Aorta (tissue), 5 donors: ENCODE measurements around the gene MX2. TPM values are rescaled to one million over a fixed set of nuclear protein-coding genes. Genes with fewer than 3 reads are reported as not detected.
A peak's percentile ranks its signal among the peaks of the same experiment; 100 is the strongest.

Source experiments
- ATAC-seq: fragments of 200-7000 bp; cut with Tn5 transposase; one replicate; pipeline ENCODE4 v1.9.1; 2022; ENCODE audit warnings: moderate library complexity; ENCODE audit not compliant: low FRiP score
- DNase-seq, 2 donors: peaks; one replicate each; pipeline ENCODE4 v3.0.0-alpha.2; 2020
- H3K27ac ChIP-seq, 2 donors: one replicate each; pipeline ENCODE4 v1.5.1; 2013; ENCODE audit warnings: low read length in 2 of 2, mild to moderate bottlenecking in 2 of 2, moderate library complexity in 2 of 2, control low read depth in 1 of 2, inconsistent platforms in 1 of 2, low read depth in 1 of 2
- H3K27me3 ChIP-seq, 2 donors: one replicate each; pipeline ENCODE4 v1.6.1; 2013; ENCODE audit warnings: control low read depth in 1 of 2, low read length in 1 of 2, mild to moderate bottlenecking in 1 of 2, moderate library complexity in 1 of 2; ENCODE audit not compliant: insufficient read depth in 2 of 2, control insufficient read depth in 1 of 2
- H3K36me3 ChIP-seq, 2 donors: one replicate each; pipeline ENCODE4 v1.6.1; 2013; ENCODE audit warnings: control low read depth in 1 of 2, low read length in 1 of 2, mild to moderate bottlenecking in 1 of 2; ENCODE audit not compliant: insufficient read depth in 2 of 2, control insufficient read depth in 1 of 2
- H3K4me1 ChIP-seq, 2 donors: one replicate each; pipeline ENCODE4 v1.6.1; 2013; ENCODE audit warnings: low read length in 2 of 2, control low read depth in 1 of 2, mild to moderate bottlenecking in 1 of 2, moderate library complexity in 1 of 2; ENCODE audit not compliant: insufficient read depth in 2 of 2, control insufficient read depth in 1 of 2
- H3K4me3 ChIP-seq, 2 donors: one replicate each; pipeline ENCODE4 v1.5.1; 2013; ENCODE audit warnings: low read length in 2 of 2, control low read depth in 1 of 2, mild to moderate bottlenecking in 1 of 2
- H3K9me3 ChIP-seq: one replicate; pipeline ENCODE4 v1.6.1; 2013; ENCODE audit warnings: mild to moderate bottlenecking, low read length; ENCODE audit not compliant: control insufficient read depth
- WGBS, 2 donors: extraction: QIAGEN DNeasy Blood & Tissue Kit; methylation state at CpG; one replicate each; pipeline ENCODE4 v1.1.7; 2013; 5-methylcytosine and 5-hydroxymethylcytosine counted together
- intact Hi-C, 2 donors: fragments of 100-400 bp; cut with DNase I; formaldehyde crosslinking; loops; one replicate each; pipeline versions ENCODE4 v1.14.2 to v1.15.0; 2022
- polyA plus RNA-seq, 2 donors: library from polyadenylated mRNA; stranded (reverse); fragments of 200-250 nt; gene quantifications; one replicate each; pipeline ENCODE4 v1.2.3, GENCODE V29; 2013
- total RNA-seq, 2 donors: library from RNA; stranded (reverse); fragmentation: NEBNext Ultra II Directional; extraction: Animal tissue kit (Norgen Biotek cat#: 25700); gene quantifications; one replicate each; pipeline ENCODE4 v1.2.1, GENCODE V29; 2021
- donor health status: healthy with polysubstance abuse.
- donor health status: Bipolar disorder and iron deficiency.
- donor health status: DM: no; HTN: no; CAD: no.
- donor health status: DM: no; HTN: no; CAD: no.
- donor health status: DM: yes; HTN: yes; CAD: no.

MX2 gene
- total and polyA plus RNA-seq, 4 donors = 0.69 to 21.8 (median 12.5) TPM

DNA sequence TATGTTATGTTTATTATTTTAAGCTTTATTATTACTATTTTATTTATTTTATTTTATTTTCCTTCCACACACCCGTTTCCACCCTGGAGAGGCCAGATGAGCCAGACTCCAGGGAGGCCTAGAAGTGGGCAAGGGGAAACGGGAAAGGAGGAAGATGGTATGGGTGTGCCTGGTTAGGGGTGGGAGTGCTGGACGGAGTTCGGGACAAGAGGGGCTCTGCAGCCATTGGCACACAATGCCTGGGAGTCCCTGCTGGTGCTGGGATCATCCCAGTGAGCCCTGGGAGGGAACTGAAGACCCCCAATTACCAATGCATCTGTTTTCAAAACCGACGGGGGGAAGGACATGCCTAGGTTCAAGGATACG lies 63.7 kb downstream of the MX2 start:
- Histone ChIP-seq H3K27me3 (no peaks in the 10 kb centered on the region), H3K4me3 (peak overlapping the region; percentile 46 to 60), H3K4me1 (no peaks in the 10 kb centered on the region), H3K36me3 (no peaks in the 10 kb centered on the region), H3K27ac (no peak overlapping the region), H3K9me3 (no peaks in the 10 kb centered on the region)
- ATAC-seq (no peak), DNase-seq (no peak)
- intact Hi-C loops = loop anchor here in 1 of 2 donors (10.0 kb wide), 1 partner anchor 301 kb away; no protein-coding TSS in a partner anchor
- WGBS, 2 donors = 80 to 81% methylated on average over 7 of the region's 7 CpGs

DNA sequence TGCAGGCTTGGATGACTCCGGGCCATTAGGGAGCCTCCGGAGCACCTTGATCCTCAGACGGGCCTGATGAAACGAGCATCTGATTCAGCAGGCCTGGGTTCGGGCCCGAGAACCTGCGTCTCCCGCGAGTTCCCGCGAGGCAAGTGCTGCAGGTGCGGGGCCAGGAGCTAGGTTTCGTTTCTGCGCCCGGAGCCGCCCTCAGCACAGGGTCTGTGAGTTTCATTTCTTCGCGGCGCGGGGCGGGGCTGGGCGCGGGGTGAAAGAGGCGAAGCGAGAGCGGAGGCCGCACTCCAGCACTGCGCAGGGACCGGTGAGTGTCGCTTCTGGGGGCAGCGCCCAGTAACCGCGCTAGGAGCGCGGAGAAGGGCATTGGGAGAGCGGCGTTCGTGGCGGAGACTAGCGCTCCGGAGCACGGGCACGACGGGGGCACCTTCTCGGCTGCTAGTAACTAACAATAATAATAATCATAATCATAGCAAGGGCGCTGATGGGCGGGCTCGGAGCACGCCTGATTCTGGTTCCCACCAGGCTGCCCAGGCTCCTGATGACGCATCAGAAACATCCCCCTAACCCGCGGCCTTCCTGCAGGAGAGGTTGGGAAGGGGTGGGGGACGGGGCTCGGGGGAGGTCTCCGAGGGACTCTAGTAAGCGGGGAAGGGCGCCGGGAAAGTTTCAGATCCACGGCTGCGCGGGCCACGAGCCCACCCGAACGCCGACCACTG lies 64.3 kb downstream of the MX2 start, which contains the start of gene MX1:
TSS of gene MX1 (plus strand) at position 286 of the 722 bp plus-strand sequence. CDS start 5,832 bp downstream, outside the sequence.
- H3K9me3 ChIP-seq = no peaks in the 10 kb centered on the region
- intact Hi-C loops = loop anchor here in 1 of 2 donors (10.0 kb wide), 1 partner anchor 301 kb away; no protein-coding TSS in a partner anchor
- ATAC-seq (peak; percentile 93), DNase-seq (peak; percentile 83 to 95)
- H3K4me1 ChIP-seq = no peaks in the 10 kb centered on the region
- H3K36me3 ChIP-seq = no peaks in the 10 kb centered on the region
- WGBS, 2 donors = 2% methylated on average over 62 to 65 of the region's 65 CpGs
- H3K27ac ChIP-seq = no peak within 1 kb of the TSS
- H3K4me3 ChIP-seq = peak within 1 kb of the TSS; percentile 46 to 60
- no peaks in the 10 kb centered on the region for H3K27me3 ChIP-seq

DNA sequence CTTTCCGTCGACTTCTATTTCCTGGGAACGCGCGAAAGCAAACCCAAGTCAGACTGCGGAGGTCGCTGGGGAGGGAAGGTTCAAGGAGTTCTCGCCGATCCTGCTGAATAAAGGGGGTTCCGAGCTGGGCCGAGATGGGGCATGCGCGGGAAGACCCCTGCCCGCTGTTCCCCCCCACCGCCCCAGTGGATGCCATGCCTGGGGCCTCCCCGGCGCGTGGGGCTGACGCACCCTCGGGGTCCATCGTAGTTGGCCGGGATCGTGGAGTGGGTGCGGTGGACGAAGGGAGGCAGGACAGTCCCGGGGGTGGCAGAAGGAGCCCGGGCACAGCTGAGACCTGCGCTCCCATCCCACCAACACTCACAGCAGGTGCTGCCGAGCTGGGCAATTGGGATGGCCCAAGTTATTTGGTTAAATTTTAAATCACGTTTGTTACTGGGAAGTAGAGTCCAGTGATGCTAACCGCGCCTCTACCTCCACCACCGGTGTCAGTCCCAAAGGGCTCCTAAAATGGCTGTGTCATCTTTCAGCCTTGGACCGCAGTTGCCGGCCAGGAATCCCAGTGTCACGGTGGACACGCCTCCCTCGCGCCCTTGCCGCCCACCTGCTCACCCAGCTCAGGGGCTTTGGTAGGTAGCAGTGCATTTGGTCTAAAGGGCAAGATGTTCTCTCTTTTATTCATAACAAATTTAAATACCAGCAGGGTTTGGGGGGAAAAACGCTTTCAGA lies 65.0 kb downstream of the MX2 start:
- DNase-seq = no peak
- Histone ChIP-seq H3K36me3 (peaks cover 0 to 1% of the 10 kb centered on the region in 2 donors), H3K27ac (no peak overlapping the region), H3K27me3 (no peaks in the 10 kb centered on the region), H3K4me3 (peak overlapping the region; percentile 46 to 60), H3K9me3 (no peaks in the 10 kb centered on the region), H3K4me1 (no peaks in the 10 kb centered on the region)
- intact Hi-C loops = loop anchor here in 1 of 2 donors (10.0 kb wide), 1 partner anchor 302 kb away; no protein-coding TSS in a partner anchor
- peak; percentile 75 for ATAC-seq
- WGBS, 2 donors = 26% methylated on average over 39 to 41 of the region's 41 CpGs

DNA sequence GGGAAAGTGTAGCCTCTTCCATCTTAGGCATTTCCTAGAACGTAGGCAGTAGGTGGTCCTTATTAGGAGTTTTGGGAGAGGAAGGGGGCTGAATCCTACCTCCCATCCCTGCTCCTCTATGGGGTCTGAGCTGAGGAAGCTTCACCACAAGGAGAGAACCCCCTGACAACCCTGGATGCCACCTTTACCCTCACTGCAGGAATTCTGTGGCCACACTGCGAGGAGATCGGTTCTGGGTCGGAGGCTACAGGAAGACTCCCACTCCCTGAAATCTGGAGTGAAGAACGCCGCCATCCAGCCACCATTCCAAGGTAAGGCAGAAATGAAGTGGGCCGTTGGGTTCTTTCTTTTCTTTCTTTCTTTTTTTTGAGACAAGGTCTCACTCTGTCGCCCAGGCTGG lies 65.7 kb downstream of the MX2 start:
- no peak for DNase-seq
- H3K27ac ChIP-seq = no peak overlapping the region
- WGBS, 2 donors = 91 to 93% methylated on average over 8 of the region's 8 CpGs
- intact Hi-C loops = loop anchor here in 1 of 2 donors (10.0 kb wide), 1 partner anchor 303 kb away; no protein-coding TSS in a partner anchor
- no peaks in the 10 kb centered on the region for H3K9me3 ChIP-seq
- peaks cover 0 to 6% of the 10 kb centered on the region in 2 donors for H3K36me3 ChIP-seq
- H3K4me3 ChIP-seq = no peak overlapping the region
- H3K27me3 ChIP-seq = no peaks in the 10 kb centered on the region
- H3K4me1 ChIP-seq = no peaks in the 10 kb centered on the region
- no peak for ATAC-seq

DNA sequence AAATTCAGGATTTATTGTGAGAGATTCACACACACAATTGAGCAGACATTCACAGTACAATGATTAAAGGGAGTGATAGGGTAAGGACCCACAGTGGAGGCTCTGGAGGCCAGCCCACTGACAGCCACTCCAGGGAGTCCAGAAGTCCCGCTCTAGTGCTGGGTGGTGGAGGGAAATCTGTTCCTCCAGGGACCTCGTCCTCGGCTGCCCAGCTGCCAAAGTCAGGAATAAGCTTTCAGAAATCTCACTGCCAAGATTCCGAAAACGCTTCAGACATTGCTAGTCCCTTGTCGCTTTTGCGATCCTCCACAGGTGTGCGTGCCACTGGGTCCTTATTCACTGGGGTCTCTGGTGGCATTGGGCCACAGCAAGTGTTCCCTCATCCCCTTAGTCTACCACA lies 66.5 kb downstream of the MX2 start:
- peaks cover 0 to 6% of the 10 kb centered on the region in 2 donors for H3K36me3 ChIP-seq
- H3K4me1 ChIP-seq = no peaks in the 10 kb centered on the region
- no peak overlapping the region for H3K27ac ChIP-seq
- intact Hi-C loops = loop anchor here in 1 of 2 donors (10.0 kb wide), 1 partner anchor 304 kb away; no protein-coding TSS in a partner anchor
- DNase-seq = no peak
- H3K4me3 ChIP-seq = no peak overlapping the region
- no peaks in the 10 kb centered on the region for H3K9me3 ChIP-seq
- WGBS, 2 donors = 78 to 85% methylated on average over 8 of the region's 8 CpGs
- H3K27me3 ChIP-seq = no peaks in the 10 kb centered on the region
- ATAC-seq = no peak

DNA sequence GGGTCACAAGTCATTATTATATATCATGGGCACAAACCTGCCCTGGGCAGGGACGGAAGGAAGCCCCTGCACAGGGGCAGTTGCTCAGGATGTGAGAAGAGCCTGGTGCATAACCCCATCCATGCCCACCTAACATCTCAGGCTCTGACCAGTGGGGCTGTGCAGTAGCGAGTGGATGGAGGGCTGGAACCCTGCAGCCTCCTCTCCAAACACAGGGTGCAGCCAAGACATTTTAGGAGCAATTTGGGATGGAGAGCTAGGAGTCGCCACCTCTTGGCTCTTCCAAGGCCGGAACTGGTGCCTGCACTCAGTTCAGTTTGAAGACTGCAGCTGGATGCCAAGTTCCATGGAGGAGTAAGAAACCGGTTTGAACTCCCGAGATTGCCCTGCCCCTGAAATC lies 67.0 kb downstream of the MX2 start:
- DNase-seq = no peak
- Histone ChIP-seq H3K27me3 (no peaks in the 10 kb centered on the region), H3K36me3 (peaks cover 0 to 6% of the 10 kb centered on the region in 2 donors), H3K4me1 (no peaks in the 10 kb centered on the region), H3K9me3 (no peaks in the 10 kb centered on the region), H3K4me3 (no peak overlapping the region), H3K27ac (no peak overlapping the region)
- ATAC-seq = no peak
- intact Hi-C loops = loop anchor here in 1 of 2 donors (10.0 kb wide), 1 partner anchor 304 kb away; no protein-coding TSS in a partner anchor
- WGBS, 2 donors = 77 to 83% methylated on average over 6 of the region's 6 CpGs

DNA sequence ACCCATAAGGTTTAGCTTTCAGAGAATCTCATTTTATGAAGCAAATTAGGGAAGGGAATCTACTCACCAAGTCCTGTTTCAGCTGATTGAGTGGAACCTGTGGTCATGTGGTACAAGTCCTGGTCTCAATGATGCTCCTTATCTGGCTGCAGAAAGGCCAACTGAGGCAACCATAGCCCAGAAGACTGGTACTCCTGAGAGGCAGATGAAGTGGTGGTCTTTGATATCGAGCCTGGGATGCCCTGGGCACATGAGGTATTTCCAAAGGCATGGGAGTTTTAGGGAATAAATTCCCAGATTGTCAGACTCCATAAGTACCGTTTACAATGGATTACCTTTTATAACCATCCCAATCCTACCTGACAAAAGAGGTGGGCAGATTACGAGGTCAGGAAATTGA lies 67.5 kb downstream of the MX2 start:
- H3K36me3 ChIP-seq = peaks cover 0 to 6% of the 10 kb centered on the region in 2 donors
- WGBS, 2 donors = 95 to 96% methylated on average over 3 of the region's 3 CpGs
- H3K27ac ChIP-seq = no peak overlapping the region
- H3K4me3 ChIP-seq = no peak overlapping the region
- DNase-seq = no peak
- no peaks in the 10 kb centered on the region for H3K4me1 ChIP-seq
- no peaks in the 10 kb centered on the region for H3K27me3 ChIP-seq
- H3K9me3 ChIP-seq = no peaks in the 10 kb centered on the region
- intact Hi-C loops = loop anchor here in 1 of 2 donors (10.0 kb wide), 1 partner anchor 305 kb away; no protein-coding TSS in a partner anchor
- ATAC-seq = no peak

DNA sequence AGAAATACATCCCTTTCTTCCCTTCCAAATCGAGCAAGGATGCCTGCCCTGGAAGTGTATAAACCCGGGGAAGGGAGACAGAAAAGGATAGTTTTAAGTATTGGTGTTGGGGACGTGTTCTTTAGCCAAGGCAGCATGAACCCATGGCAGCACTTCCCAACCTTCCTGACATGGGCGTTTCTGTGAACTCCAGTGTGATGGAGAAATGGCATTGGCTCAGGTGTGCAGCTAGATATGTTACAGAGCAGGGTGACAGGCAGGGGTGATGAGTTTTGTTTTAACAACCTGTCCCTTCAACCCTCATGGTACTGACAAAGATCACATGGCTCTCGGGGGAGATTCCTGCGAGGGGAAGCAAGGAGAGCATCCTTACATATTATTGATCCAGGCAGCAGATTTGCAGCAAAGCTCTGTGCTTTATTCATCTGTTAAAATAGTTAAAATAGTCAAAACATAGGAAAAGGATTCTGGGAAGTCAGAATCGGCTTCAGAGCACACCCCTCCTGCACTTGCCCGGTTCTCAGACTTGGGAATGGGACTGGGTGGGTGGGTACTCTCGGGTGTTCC lies 68.2 kb downstream of the MX2 start:
- ATAC-seq = no peak
- no peak overlapping the region for H3K4me3 ChIP-seq
- H3K36me3 ChIP-seq = peaks cover 0 to 6% of the 10 kb centered on the region in 2 donors
- WGBS, 2 donors = 83 to 84% methylated on average over 9 of the region's 9 CpGs
- H3K27ac ChIP-seq = no peak overlapping the region
- H3K27me3 ChIP-seq = no peaks in the 10 kb centered on the region
- no peaks in the 10 kb centered on the region for H3K9me3 ChIP-seq
- intact Hi-C loops = loop anchor here in 1 of 2 donors (10.0 kb wide), 1 partner anchor 305 kb away; no protein-coding TSS in a partner anchor
- DNase-seq = no peak
- H3K4me1 ChIP-seq = no peaks in the 10 kb centered on the region
